Smooth muscle cell (in vitro differentiated cells): ENCODE results near the gene CERS2. TPM values are rescaled to one million over a fixed set of nuclear protein-coding genes. Genes with fewer than 3 reads are reported as not detected.

Experiments
- DNase-seq: peaks from one replicate; lab custom pipeline; 2025; ENCODE audit not compliant: unreplicated experiment; lab: John Stamatoyannopoulos, UW
- H2AFZ ChIP-seq: fragments of 200-600 bp; sonication (generic); 2 replicates; pipeline ENCODE4 v1.6.0; 2016; ENCODE audit warnings: antibody characterized with exemption, low read depth, mild to moderate bottlenecking
- H3F3A ChIP-seq: fragments of 200-600 bp; sonication (generic); 2 replicates; pipeline ENCODE4 v1.6.0; 2017; ENCODE audit warnings: antibody characterized with exemption, low read depth
- H3K27ac ChIP-seq: fragments of 200-600 bp; sonication (generic); 2 replicates; pipeline ENCODE4 v1.5.1; 2016; ENCODE audit warnings: low read depth, mild to moderate bottlenecking
- H3K27me3 ChIP-seq: fragments of 200-600 bp; sonication (generic); 2 replicates; pipeline ENCODE4 v1.6.1; 2016; ENCODE audit warnings: low read depth, mild to moderate bottlenecking
- H3K36me3 ChIP-seq: fragments of 200-600 bp; sonication (generic); 2 replicates; pipeline ENCODE4 v1.5.1; 2016; ENCODE audit warnings: low read depth
- H3K4me1 ChIP-seq: fragments of 200-600 bp; sonication (generic); 2 replicates; pipeline ENCODE4 v1.5.1; 2016; ENCODE audit warnings: low read depth
- H3K4me2 ChIP-seq: fragments of 200-600 bp; sonication (generic); 2 replicates; pipeline ENCODE4 v1.6.0; 2016; ENCODE audit warnings: mild to moderate bottlenecking
- H3K4me3 ChIP-seq: fragments of 200-600 bp; sonication (generic); 2 replicates; pipeline ENCODE4 v1.5.1; 2016; ENCODE audit warnings: mild to moderate bottlenecking
- H3K79me2 ChIP-seq: fragments of 200-600 bp; sonication (generic); 2 replicates; pipeline ENCODE4 v1.6.0; 2016; ENCODE audit warnings: low read depth, mild to moderate bottlenecking
- H3K9ac ChIP-seq: fragments of 200-600 bp; sonication (generic); 2 replicates; pipeline ENCODE4 v1.6.0; 2016; ENCODE audit warnings: low read depth
- H3K9me3 ChIP-seq: fragments of 200-600 bp; sonication (generic); replicated peaks from 2 replicates; pipeline ENCODE4 v1.5.1; 2016; ENCODE audit warnings: low read depth
- H4K20me1 ChIP-seq: fragments of 200-600 bp; sonication (generic); 2 replicates; pipeline ENCODE4 v1.6.0; 2016; ENCODE audit warnings: low read depth
- WGBS: methylation state at CpG from one replicate; pipeline ENCODE4 v1.1.7; 2016; ENCODE audit warnings: low lambda C conversion rate; 5-methylcytosine and 5-hydroxymethylcytosine counted together
- polyA plus RNA-seq: library from polyadenylated mRNA; unstranded; fragments of >200 nt; fragmentation: Nextera tagmentation; extraction: Ambion mirVana; gene quantifications from 2 replicates; pipeline ENCODE4 v1.2.1, GENCODE V29; 2016
- total RNA-seq: library from RNA; depleted of rRNA; stranded (reverse); fragments of >200 nt; gene quantifications from 2 replicates; pipeline ENCODE4 v1.2.3, GENCODE V29; 2014
- TF ChIP-seq, protein P1 (sequence below): fragments of 200-600 bp; sonication (generic); IDR thresholded peaks from 2 replicates; pipeline ENCODE4 v1.5.1; 2017; ENCODE audit warnings: borderline replicate concordance, mild to moderate bottlenecking, antibody characterized with exemption; ENCODE audit not compliant: insufficient read depth, poor library complexity, severe bottlenecking

Gene CERS2
- total and polyA plus RNA-seq, 2 experiments from 2014 or later: 80.0 to 108 TPM

GRCh38 chr1:151011154-151011850 lies 36.7 kb upstream of the CERS2 start:
- H3K9me3 ChIP-seq: no peaks in the 10 kb centered on the region
- H3K36me3 ChIP-seq: no peaks in the 10 kb centered on the region
- no peak overlapping the region for H2AFZ ChIP-seq
- H3K4me1 ChIP-seq: peaks cover 5% of the 10 kb centered on the region
- TF ChIP-seq, protein P1, sequence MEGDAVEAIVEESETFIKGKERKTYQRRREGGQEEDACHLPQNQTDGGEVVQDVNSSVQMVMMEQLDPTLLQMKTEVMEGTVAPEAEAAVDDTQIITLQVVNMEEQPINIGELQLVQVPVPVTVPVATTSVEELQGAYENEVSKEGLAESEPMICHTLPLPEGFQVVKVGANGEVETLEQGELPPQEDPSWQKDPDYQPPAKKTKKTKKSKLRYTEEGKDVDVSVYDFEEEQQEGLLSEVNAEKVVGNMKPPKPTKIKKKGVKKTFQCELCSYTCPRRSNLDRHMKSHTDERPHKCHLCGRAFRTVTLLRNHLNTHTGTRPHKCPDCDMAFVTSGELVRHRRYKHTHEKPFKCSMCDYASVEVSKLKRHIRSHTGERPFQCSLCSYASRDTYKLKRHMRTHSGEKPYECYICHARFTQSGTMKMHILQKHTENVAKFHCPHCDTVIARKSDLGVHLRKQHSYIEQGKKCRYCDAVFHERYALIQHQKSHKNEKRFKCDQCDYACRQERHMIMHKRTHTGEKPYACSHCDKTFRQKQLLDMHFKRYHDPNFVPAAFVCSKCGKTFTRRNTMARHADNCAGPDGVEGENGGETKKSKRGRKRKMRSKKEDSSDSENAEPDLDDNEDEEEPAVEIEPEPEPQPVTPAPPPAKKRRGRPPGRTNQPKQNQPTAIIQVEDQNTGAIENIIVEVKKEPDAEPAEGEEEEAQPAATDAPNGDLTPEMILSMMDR: no peak
- DNase-seq: no peak
- no peak overlapping the region for H3K4me3 ChIP-seq
- H3F3A ChIP-seq: peaks cover 7% of the 10 kb centered on the region
- 86% methylated on average over 4 of the region's 4 CpGs for WGBS
- H3K9ac ChIP-seq: no peak overlapping the region
- H4K20me1 ChIP-seq: no peaks in the 10 kb centered on the region
- H3K4me2 ChIP-seq: no peak overlapping the region
- peak overlapping the region; percentile 1 for H3K27ac ChIP-seq
- peaks cover 27% of the 10 kb centered on the region for H3K79me2 ChIP-seq
- no peaks in the 10 kb centered on the region for H3K27me3 ChIP-seq

- Histone ChIP-seq H3F3A (peaks cover 7% of the 10 kb centered on the region), H3K4me2 (no peak overlapping the region), H3K9me3 (no peaks in the 10 kb centered on the region), H2AFZ (no peak overlapping the region), H3K4me1 (peaks cover 15% of the 10 kb centered on the region), H3K36me3 (no peaks in the 10 kb centered on the region), H3K27ac (no peak overlapping the region), H3K27me3 (no peaks in the 10 kb centered on the region), H3K9ac (no peak overlapping the region), H4K20me1 (no peaks in the 10 kb centered on the region), H3K4me3 (no peak overlapping the region), H3K79me2 (peaks cover 24% of the 10 kb centered on the region)
- TF ChIP-seq, protein P1: no peak
- no peak for DNase-seq
- 94% methylated on average over 3 of the region's 3 CpGs for WGBS
These were observed 35.7 kb upstream of the CERS2 start for GRCh38 chr1:151010346-151010726.

GRCh38 chr1:151009674-151010345 lies 35.2 kb upstream of the CERS2 start:
- Histone ChIP-seq H3K36me3 (no peaks in the 10 kb centered on the region), H3K27ac (peak overlapping the region; percentile 97), H3K4me3 (peak overlapping the region; percentile 81), H4K20me1 (no peaks in the 10 kb centered on the region), H3K4me1 (peaks cover 17% of the 10 kb centered on the region), H3K79me2 (peaks cover 20% of the 10 kb centered on the region), H3F3A (peaks cover 7% of the 10 kb centered on the region), H3K27me3 (no peaks in the 10 kb centered on the region), H3K4me2 (peak overlapping the region; percentile 89), H3K9ac (no peak overlapping the region), H2AFZ (no peak overlapping the region), H3K9me3 (no peaks in the 10 kb centered on the region)
- TF ChIP-seq, protein P1: no peak
- 98% methylated on average over 8 of the region's 8 CpGs for WGBS
- no peak for DNase-seq
